HG03066 (cell line): Measurements from ENCODE around the gene PLIN4.

Experiments
- ATAC-seq: cut with Tn5 transposase; IDR thresholded peaks from one replicate; pipeline ENCODE4 v1.9.1; 2021; ENCODE audit warnings: low read depth; ENCODE audit not compliant: unreplicated experiment

The PLIN4 gene

GRCh38 chr19:4510435-4511255, 7.6 kb downstream of the PLIN4 start:
- ATAC-seq: no peak

- no peak for ATAC-seq
These were observed 9.6 kb downstream of the PLIN4 start for GRCh38 chr19:4508698-4509097.

GRCh38 chr19:4507804-4508203, 10.5 kb downstream of the PLIN4 start:
- no peak for ATAC-seq

- ATAC-seq: no peak
These were observed 11.2 kb downstream of the PLIN4 start for GRCh38 chr19:4507150-4507452.

GRCh38 chr19:4506449-4507149, 11.7 kb downstream of the PLIN4 start:
- ATAC-seq: no peak

GRCh38 chr19:4505570-4506448, 12.5 kb downstream of the PLIN4 start:
- no peak for ATAC-seq

GRCh38 chr19:4504891-4505569, 13.3 kb downstream of the PLIN4 start:
- ATAC-seq: no peak

- no peak for ATAC-seq
These were observed 14.0 kb downstream of the PLIN4 start for GRCh38 chr19:4504297-4504701.

GRCh38 chr19:4503825-4504170, 14.5 kb downstream of the PLIN4 start:
- ATAC-seq: no peak

- no peak for ATAC-seq
These were observed 15.0 kb downstream of the PLIN4 start for GRCh38 chr19:4503132-4503824.

GRCh38 chr19:4502282-4503131, 15.8 kb downstream of the PLIN4 start:
- ATAC-seq: no peak

GRCh38 chr19:4501691-4502090, 16.6 kb downstream of the PLIN4 start:
- ATAC-seq: no peak

- ATAC-seq: no peak
These were observed 17.3 kb downstream of the PLIN4 start for GRCh38 chr19:4500841-4501591.

GRCh38 chr19:4499855-4500254, 18.4 kb downstream of the PLIN4 start:
- no peak for ATAC-seq

GRCh38 chr19:4499318-4499717, 19.0 kb downstream of the PLIN4 start:
- ATAC-seq: no peak

GRCh38 chr19:4498694-4499093, 19.6 kb downstream of the PLIN4 start:
- no peak for ATAC-seq

GRCh38 chr19:4497770-4498389, 20.4 kb downstream of the PLIN4 start:
- no peak for ATAC-seq

GRCh38 chr19:4496304-4496703, 22.0 kb downstream of the PLIN4 start:
- ATAC-seq: no peak
